Mucosa of rectum (tissue), 2 donors: ENCODE data around the gene POLE3.
A peak's percentile ranks its signal among the peaks of the same experiment; 100 is the strongest.

Experiments used
- H3K27ac ChIP-seq, 2 donors: one replicate each; pipeline ENCODE4 v1.7.0; 2013; ENCODE audit warnings: inconsistent platforms in 2 of 2, low read depth in 2 of 2, low read length in 2 of 2
- H3K27me3 ChIP-seq, 2 donors: one replicate each; pipeline ENCODE4 v1.7.0; 2013; ENCODE audit warnings: low read length in 2 of 2; ENCODE audit not compliant: control insufficient read depth in 2 of 2, insufficient read depth in 2 of 2
- H3K36me3 ChIP-seq, 2 donors: one replicate each; pipeline ENCODE4 v1.7.0; 2013; ENCODE audit warnings: low read length in 2 of 2; ENCODE audit not compliant: control insufficient read depth in 2 of 2, insufficient read depth in 2 of 2
- H3K4me1 ChIP-seq, 2 donors: one replicate each; pipeline ENCODE4 v1.7.0; 2013; ENCODE audit warnings: low read length in 2 of 2, mild to moderate bottlenecking in 1 of 2; ENCODE audit not compliant: control insufficient read depth in 2 of 2, insufficient read depth in 2 of 2
- H3K4me3 ChIP-seq, 2 donors: one replicate each; pipeline ENCODE4 v1.7.0; 2013; ENCODE audit warnings: low read length in 2 of 2
- H3K9ac ChIP-seq, 2 donors: one replicate each; pipeline ENCODE4 v1.7.0; 2013; ENCODE audit warnings: low read length in 2 of 2, low read depth in 1 of 2, mild to moderate bottlenecking in 1 of 2
- H3K9me3 ChIP-seq, 2 donors: one replicate each; pipeline ENCODE4 v1.7.0; 2013; ENCODE audit warnings: low read length in 2 of 2; ENCODE audit not compliant: control insufficient read depth in 2 of 2
- donor health status: healthy.
- donor health status: Normal muscosa, but diverticular disease.

The POLE3 gene

DNA sequence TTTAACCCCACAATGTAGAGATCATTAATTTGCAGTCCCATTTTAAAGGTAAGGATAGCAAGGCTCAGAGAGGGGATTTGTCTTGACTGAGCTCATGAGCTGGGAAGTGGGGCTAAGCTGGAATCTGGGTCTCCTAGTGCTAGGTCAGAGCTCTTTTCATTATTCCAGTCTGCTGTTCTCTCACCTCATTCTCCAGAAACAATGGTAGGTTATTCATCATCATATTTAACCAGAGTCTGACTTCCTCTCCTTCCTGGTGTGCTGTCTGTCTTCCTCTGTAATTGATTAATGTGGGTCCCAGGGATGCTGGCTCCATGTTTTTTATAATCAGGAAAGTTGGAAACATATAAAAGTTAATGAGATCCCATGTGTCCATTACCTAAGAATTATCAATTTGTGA, 20.7 kb upstream of the POLE3 start:
- Histone ChIP-seq H3K27ac (no peak overlapping the region), H3K4me1 (no peaks in the 10 kb centered on the region), H3K36me3 (no peaks in the 10 kb centered on the region), H3K4me3 (no peak overlapping the region), H3K9me3 (no peaks in the 10 kb centered on the region), H3K9ac (no peak overlapping the region), H3K27me3 (no peaks in the 10 kb centered on the region)

- no peak overlapping the region for H3K27ac ChIP-seq
- no peaks in the 10 kb centered on the region for H3K9me3 ChIP-seq
Measured at GRCh38 chr9:113428062-113428615, 17.7 kb upstream of the POLE3 start.

DNA sequence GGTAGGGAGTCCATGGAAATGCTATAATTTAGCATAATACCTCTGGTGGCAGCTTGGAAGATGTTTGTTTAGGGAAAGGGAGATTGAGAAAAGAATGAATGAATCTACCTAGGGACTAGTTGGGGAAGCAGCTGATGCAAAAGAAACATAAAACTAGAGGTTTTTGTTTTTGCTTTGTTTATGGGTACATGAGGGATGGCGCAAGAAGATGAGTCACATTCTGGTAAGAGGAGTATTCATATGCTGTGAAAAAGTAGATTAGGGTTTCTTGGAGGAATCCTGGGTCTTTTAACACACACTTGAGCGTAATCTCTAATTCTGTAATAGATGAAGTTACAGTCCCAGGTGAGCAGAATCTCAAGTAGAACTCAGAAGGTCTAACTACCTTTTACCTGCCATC, 17.2 kb upstream of the POLE3 start:
- no peaks in the 10 kb centered on the region for H3K36me3 ChIP-seq
- no peaks in the 10 kb centered on the region for H3K4me1 ChIP-seq
- H3K27ac ChIP-seq: no peak overlapping the region
- H3K9me3 ChIP-seq: no peaks in the 10 kb centered on the region
- no peak overlapping the region for H3K9ac ChIP-seq
- H3K4me3 ChIP-seq: no peak overlapping the region
- no peaks in the 10 kb centered on the region for H3K27me3 ChIP-seq

More at GRCh38 chr9:113428062-113428615, 17.7 kb upstream of the POLE3 start:
- Histone ChIP-seq H3K4me3 (no peak overlapping the region), H3K36me3 (no peaks in the 10 kb centered on the region), H3K9ac (no peak overlapping the region), H3K27me3 (no peaks in the 10 kb centered on the region), H3K4me1 (no peaks in the 10 kb centered on the region)

- Histone ChIP-seq H3K9me3 (no peaks in the 10 kb centered on the region), H3K27me3 (no peaks in the 10 kb centered on the region), H3K36me3 (no peaks in the 10 kb centered on the region), H3K9ac (no peak overlapping the region), H3K4me3 (no peak overlapping the region), H3K4me1 (no peaks in the 10 kb centered on the region), H3K27ac (no peak overlapping the region)
Measured at GRCh38 chr9:113426701-113427100, 16.2 kb upstream of the POLE3 start.

GRCh38 chr9:113425072-113425471, 14.6 kb upstream of the POLE3 start:
- no peaks in the 10 kb centered on the region for H3K27me3 ChIP-seq
- no peaks in the 10 kb centered on the region for H3K36me3 ChIP-seq
- H3K4me3 ChIP-seq: no peak overlapping the region
- no peak overlapping the region for H3K27ac ChIP-seq
- H3K9me3 ChIP-seq: no peaks in the 10 kb centered on the region
- H3K9ac ChIP-seq: no peak overlapping the region
- no peaks in the 10 kb centered on the region for H3K4me1 ChIP-seq

- H3K9ac ChIP-seq: no peak overlapping the region
- no peaks in the 10 kb centered on the region for H3K27me3 ChIP-seq
- H3K27ac ChIP-seq: no peak overlapping the region
- H3K4me1 ChIP-seq: no peaks in the 10 kb centered on the region
- no peaks in the 10 kb centered on the region for H3K9me3 ChIP-seq
- no peaks in the 10 kb centered on the region for H3K36me3 ChIP-seq
- no peak overlapping the region for H3K4me3 ChIP-seq
Measured at GRCh38 chr9:113421726-113422125, 11.3 kb upstream of the POLE3 start.

DNA sequence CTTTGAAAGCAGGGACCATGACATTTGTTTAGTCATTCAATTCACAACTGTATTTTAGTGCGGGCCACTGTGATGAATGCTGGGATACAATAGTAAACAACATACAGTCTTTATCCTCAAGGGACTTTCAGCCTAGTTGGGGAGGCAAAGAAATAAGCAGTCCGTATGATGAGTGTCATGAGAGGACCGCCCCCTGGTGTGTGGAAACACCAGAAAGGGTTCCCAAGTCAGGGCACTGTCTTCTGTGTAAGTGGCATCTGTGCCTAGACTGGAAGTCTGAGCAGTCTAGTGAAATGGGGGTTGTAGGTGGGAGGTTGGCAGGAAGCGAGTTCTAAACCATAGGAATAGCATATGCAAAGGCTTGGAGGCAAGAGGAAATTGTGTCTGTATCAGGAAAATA, 6.9 kb upstream of the POLE3 start:
- no peaks in the 10 kb centered on the region for H3K27me3 ChIP-seq
- H3K4me3 ChIP-seq: no peak overlapping the region
- no peaks in the 10 kb centered on the region for H3K36me3 ChIP-seq
- H3K4me1 ChIP-seq: no peaks in the 10 kb centered on the region
- H3K9ac ChIP-seq: no peak overlapping the region
- H3K27ac ChIP-seq: no peak overlapping the region
- H3K9me3 ChIP-seq: no peaks in the 10 kb centered on the region

- Histone ChIP-seq H3K4me3 (no peak overlapping the region), H3K36me3 (no peaks in the 10 kb centered on the region), H3K27ac (peak overlapping the region in 1 of 2 donors; percentile 32), H3K4me1 (no peaks in the 10 kb centered on the region), H3K27me3 (no peaks in the 10 kb centered on the region), H3K9ac (no peak overlapping the region), H3K9me3 (no peaks in the 10 kb centered on the region)
Measured at GRCh38 chr9:113416149-113416721, 5.8 kb upstream of the POLE3 start.

GRCh38 chr9:113409883-113410206, 630 bp downstream of the POLE3 start:
- no peaks in the 10 kb centered on the region for H3K27me3 ChIP-seq
- H3K4me3 ChIP-seq: peak overlapping the region; percentile 94 to 97
- peak overlapping the region; percentile 76 to 94 for H3K9ac ChIP-seq
- peaks cover 8 to 15% of the 10 kb centered on the region in 2 donors for H3K4me1 ChIP-seq
- peak overlapping the region; percentile 97 to 98 for H3K27ac ChIP-seq
- no peaks in the 10 kb centered on the region for H3K9me3 ChIP-seq
- peaks cover 18% of the 10 kb centered on the region in 2 donors for H3K36me3 ChIP-seq

- Histone ChIP-seq H3K36me3 (peaks cover 18% of the 10 kb centered on the region in 2 donors), H3K9me3 (no peaks in the 10 kb centered on the region), H3K9ac (peak overlapping the region; percentile 76 to 94), H3K27me3 (no peaks in the 10 kb centered on the region), H3K4me3 (peak overlapping the region; percentile 94 to 97), H3K4me1 (peaks cover 8 to 15% of the 10 kb centered on the region in 2 donors), H3K27ac (peak overlapping the region; percentile 97 to 98)
Measured at GRCh38 chr9:113409481-113409880, 994 bp downstream of the POLE3 start.
